ENCODE results near the gene PBX4.

DNA sequence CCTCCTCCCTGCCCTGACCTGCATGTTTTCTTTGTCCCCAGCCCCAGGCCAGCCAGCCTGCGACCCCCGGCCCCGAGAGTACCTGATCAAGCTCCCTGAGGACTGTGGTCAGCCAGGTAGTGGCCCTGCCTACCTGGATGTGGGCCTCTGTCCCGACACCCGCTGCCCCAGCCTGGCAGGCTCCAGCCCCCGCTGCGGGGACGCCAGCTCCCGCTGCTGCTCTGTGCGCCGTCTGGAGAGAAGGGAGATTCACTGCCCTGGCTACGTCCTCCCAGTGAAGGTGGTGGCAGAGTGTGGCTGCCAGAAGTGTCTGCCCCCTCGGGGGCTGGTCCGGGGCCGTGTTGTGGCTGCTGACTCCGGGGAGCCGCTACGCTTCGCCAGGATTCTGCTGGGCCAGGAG is 74.8 kb downstream of the PBX4 start:
- TF ChIP-seq, protein P1, sequence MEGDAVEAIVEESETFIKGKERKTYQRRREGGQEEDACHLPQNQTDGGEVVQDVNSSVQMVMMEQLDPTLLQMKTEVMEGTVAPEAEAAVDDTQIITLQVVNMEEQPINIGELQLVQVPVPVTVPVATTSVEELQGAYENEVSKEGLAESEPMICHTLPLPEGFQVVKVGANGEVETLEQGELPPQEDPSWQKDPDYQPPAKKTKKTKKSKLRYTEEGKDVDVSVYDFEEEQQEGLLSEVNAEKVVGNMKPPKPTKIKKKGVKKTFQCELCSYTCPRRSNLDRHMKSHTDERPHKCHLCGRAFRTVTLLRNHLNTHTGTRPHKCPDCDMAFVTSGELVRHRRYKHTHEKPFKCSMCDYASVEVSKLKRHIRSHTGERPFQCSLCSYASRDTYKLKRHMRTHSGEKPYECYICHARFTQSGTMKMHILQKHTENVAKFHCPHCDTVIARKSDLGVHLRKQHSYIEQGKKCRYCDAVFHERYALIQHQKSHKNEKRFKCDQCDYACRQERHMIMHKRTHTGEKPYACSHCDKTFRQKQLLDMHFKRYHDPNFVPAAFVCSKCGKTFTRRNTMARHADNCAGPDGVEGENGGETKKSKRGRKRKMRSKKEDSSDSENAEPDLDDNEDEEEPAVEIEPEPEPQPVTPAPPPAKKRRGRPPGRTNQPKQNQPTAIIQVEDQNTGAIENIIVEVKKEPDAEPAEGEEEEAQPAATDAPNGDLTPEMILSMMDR (conservative IDR thresholded peaks at IDR 0.05 in 1 of 2, IDR thresholded peaks at IDR 0.05 in 1 of 2; ENCODE audit: extremely low read depth in 1 of 2, insufficient read depth in 1 of 2, low read depth in 1 of 2, low read length in 2 of 2), result no peak
- no peak for TF ChIP-seq EZH2 (IDR thresholded peaks at IDR 0.05; ENCODE audit: borderline replicate concordance, low read length)

All from mammary epithelial cell (primary cell).